Epithelial cell of prostate (primary cell): ENCODE measurements around the gene DLL1.
A peak's percentile ranks its signal among the peaks of the same experiment; 100 is the strongest.

Experiments
- DNase-seq: peaks from one replicate; pipeline ENCODE4 v3.0.0-alpha.2; 2011; ENCODE audit warnings: low read depth, low spot score
- H3K27ac ChIP-seq: fragments of 450-650 bp; 2 replicates; pipeline ENCODE4 v1.5.1; 2017; ENCODE audit warnings: mild to moderate bottlenecking

Gene DLL1

DNA sequence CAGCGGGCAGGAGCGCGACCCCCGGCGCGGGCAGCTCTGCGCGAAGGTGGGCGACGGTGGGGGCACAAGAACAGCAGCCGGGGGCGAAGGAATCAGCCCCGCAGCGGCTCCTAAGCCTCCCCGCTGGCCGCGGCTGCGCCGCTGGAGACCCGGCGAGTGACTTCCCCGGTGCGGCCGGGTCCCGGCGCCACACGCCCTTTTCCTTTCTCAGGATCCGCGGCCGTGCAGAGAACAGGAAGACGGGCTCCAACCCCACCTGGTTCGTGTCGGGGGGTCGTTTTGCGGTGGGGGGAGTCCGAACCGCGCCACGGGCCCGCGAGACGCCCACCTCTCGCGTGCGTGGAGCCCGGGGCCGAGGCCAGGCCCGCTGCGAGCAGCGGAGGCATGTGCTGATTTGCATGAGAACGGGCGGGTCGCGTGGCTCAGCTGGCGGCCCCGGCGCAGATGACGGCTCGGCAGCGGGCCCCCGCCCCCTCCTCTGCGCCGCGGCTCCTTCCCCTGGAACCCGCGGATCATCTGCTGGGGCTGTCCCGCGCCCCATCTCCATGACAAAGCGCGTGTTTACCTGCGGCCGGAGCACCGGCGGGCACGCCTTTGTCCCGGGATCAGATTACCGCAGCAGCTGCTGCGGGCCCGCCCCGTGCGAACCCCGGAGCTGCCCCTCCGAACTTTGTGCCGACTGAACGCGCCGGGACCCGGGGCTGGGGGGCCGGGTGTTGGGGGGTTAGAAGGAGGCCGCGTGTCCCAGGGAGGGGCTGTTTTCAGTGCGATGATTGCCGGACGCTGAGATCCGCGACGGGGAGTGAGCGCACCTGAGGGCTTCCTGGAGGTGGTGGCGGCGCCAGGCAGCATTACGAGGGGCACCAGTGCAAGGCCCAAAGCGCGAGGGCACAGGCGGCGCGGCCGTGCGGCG lies 4.9 kb upstream of the DLL1 start:
- H3K27ac ChIP-seq = no peak overlapping the region
- no peak for DNase-seq

DNA sequence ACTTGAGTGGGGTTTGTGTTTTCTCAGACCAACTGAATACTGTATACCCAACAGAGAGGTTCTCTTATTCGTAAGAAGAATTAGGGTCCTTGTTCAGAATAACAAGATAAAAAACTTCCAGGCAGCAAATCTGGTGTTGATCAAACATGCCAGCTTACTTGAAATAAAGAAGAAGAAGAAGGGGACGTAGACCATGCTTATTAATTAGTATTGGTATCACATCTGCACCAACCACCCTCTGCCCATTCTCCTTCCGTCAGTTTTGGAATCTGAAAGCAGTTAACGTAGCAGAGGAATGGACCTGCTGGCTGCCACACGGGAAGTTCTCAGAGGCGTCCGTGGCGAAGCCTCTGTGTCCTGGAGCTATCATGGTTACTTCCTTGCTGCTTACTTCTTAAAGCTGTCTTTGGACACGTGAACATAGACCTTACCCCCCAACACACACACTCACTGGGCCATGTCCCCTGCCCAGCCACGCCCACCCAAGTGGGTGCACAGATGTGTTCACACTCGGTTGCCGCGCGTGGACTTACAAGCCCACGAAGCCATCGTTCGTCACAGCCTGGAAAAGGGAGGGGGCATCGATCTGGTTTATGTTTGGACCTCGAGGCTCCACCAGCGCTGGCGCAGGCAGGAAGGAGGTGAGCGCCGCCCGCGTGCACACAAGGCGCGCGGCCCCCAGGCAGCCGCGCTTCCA lies 4.1 kb upstream of the DLL1 start:
- no peak overlapping the region for H3K27ac ChIP-seq

GRCh38 chr6:170294298-170294730 lies 3.4 kb upstream of the DLL1 start:
- no peak for DNase-seq
- no peak overlapping the region for H3K27ac ChIP-seq

More for the DNA sequence above, 4.1 kb upstream of the DLL1 start:
- no peak for DNase-seq

GRCh38 chr6:170293341-170294231 lies 2.7 kb upstream of the DLL1 start:
- no peak for DNase-seq
- H3K27ac ChIP-seq = no peak overlapping the region

- DNase-seq = no peak
- H3K27ac ChIP-seq = no peak overlapping the region
Measured at GRCh38 chr6:170292407-170293158, 1.7 kb upstream of the DLL1 start.

DNA sequence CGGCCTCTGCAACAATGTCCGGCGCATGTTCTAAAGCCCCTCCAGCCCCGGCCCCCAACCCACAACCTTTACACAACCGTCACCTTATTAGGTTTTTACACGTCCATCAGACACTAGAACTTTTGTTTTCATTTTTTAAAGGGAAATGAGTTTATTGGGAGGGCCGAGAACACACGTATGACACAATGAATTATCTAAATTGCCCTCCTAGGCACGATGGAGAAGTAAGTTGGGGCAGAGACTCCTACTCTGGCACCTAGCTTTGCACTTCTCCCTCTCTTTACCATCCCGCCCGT lies 1.2 kb upstream of the DLL1 start:
- no peak overlapping the region for H3K27ac ChIP-seq
- DNase-seq = no peak

DNA sequence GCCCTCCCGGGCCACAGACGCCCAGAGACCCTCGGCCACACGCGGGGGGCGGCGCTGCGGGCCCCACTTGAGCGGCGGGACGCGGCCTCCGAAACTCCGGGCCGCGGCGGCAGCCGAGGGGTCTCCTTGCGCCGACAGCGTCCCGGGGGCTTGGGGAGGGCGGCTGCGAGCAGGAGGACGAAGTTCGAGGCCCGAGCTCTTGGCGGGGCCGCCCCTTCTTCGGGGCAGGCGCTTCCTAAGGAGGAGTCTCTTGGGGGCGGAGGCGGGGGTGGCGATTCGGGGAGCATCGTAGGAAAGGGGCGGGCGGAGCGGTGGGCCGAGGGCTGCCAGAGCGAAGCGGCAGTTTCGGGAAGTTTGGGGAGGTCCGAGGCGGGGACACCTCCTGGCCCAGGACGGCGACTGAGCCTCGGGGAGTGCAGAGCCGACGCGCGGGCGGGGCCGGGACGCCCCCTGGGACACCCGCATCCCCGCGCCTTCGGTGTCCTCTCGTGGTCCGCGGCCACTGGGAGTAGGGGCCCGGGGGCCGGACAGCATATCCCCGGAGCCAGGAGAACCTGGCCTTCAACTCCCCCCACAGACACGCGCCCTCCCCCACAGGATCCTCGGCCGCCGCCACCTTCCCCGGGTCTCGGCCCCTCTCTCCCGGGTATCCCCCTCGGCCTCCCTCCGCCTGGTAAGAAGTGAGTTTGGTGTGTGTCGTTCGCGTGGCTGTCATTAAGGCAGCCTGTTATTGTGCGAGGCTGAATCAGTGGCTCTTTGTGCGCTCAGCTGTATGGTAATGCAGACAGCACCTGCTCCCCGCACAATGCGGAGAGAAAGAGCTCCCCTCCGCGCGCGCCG lies 613 bp upstream of the DLL1 start:
- DNase-seq = no peak
- H3K27ac ChIP-seq = no peak overlapping the region

- H3K27ac ChIP-seq = peak overlapping the region; percentile 32
- DNase-seq = no peak
Measured at GRCh38 chr6:170289951-170290295, 955 bp downstream of the DLL1 start.

DNA sequence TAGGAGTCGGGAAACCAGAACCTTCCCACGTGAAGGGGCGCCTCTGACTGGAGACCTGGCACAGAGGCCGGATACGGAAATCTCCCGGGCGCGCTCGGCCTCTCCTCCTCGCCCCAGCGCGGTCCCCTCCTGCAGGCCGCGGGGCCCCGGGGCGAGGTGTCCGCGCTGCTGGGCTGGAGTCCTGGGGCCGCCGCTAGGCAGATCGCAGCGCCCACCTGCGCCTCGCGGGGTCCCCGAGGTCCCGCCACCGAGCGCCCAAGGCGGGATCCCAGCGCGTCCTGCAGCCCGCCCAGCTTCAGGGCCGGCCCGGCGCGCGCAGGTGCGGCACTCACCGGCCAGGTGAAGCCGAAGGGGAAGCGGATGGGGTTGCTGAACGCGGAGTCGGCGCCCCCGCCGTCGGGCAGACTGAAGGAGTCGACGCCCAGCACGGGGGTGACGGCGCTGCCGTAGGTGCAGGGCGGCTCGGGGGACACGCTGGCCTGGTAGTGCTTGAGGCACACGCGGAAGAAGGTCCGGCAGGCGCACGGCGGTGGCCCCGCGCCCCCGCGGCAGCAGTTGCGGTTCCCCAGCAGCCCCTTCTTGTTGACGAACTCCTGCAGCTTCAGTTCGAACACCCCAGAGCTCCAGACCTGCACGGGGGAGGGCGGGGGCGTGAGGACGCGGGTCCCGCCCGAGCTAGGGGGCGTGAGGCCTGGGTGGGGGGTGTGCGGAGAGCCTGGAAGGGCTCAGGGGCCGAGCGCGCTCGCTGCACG lies 1.5 kb downstream of the DLL1 start:
- no peak for DNase-seq
- no peak overlapping the region for H3K27ac ChIP-seq

- no peak for DNase-seq
- no peak overlapping the region for H3K27ac ChIP-seq
Measured at GRCh38 chr6:170288852-170289179, 2.1 kb downstream of the DLL1 start.

DNA sequence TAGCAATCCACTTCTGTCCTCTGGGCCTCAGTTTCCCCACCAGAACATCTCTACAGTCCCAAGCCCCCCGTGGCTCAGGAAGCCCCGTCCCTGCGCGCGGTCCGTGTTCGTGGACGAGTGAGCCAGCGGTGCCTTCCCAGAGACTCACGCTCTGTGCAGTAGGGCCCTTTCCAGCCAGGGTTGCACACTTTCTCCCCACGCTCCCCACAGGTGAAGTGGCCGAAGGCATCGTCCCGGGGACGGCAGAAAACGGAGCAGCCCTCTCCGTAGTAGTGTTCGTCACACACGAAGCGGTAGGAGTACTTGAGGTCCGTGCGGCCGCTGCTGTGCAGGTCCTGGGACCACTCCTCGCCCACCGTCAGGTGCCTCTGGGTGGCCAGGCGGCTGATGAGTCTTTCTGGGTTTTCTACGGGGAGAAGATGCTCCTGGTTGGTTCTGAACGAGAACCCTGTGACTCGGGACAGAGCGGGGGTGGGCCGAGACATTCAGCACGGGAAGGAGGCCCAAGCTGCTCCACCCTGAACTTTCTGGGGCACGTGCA lies 2.7 kb downstream of the DLL1 start:
- no peak overlapping the region for H3K27ac ChIP-seq
- no peak for DNase-seq

DNA sequence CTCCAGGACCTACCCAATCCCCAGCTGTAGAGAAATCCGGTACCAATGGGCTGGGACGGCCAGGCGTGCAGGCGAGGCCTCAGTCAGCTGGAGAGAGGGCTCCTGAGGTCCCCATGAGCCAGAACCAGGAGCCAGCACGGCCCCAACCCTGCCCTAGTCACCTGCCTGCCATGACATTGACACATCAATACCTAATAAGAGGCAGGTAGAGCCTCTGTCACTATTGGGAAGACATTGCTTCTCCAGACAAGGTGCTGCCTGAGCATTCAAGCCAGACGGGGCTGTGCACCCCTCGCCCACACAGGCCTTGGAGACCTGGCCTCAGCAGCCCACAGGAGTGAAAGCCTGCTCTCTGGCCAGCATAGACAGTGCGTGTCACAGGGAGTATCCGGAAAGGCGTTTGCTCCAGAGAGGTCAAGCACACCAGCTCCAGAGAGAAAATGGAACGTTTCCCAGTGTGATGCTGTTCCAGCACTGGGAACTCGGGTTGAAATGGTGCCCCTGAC lies 3.5 kb downstream of the DLL1 start:
- DNase-seq = no peak
- H3K27ac ChIP-seq = no peak overlapping the region

DNA sequence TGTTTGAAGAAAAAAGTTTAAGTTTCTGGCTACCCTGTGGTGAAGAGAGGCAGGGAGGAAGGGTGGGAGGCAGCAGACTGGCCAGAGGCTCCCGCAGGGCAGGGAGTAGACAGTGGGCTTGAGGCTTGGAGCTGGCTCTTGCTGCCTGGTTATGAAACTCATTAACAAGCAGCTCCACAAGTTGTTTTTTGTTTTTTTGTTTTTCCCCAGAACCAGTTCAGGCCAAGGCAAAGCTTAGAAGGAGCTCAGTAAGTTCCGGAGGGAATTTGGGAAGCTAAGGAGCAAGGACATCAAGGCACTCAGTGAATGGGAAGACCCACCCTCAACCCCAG lies 4.0 kb downstream of the DLL1 start:
- no peak for DNase-seq

GRCh38 chr6:170286246-170286933 lies 4.5 kb downstream of the DLL1 start:
- DNase-seq = no peak
- no peak overlapping the region for H3K27ac ChIP-seq

More for the DNA sequence above, 4.0 kb downstream of the DLL1 start:
- no peak overlapping the region for H3K27ac ChIP-seq

DNA sequence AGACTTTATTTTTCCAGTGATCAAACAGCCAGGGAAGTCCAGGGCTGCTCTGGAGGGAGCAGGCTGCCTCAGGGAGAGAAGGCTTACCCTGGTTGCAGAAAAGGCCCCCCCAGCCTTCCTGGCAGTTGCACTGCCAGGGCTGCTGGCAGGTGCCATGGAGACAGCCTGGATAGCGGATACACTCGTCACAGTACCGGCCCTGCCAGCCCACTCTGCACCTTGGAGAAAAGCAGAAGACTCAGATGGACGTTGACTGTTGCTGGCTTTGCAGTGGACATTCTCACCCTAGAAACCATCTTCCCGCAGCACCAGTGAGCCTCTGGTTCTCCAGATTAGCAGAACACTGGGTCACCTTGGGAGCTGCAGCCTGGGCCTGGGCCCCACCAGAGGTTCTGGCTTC lies 5.4 kb downstream of the DLL1 start:
- no peak for DNase-seq
- no peak overlapping the region for H3K27ac ChIP-seq

- no peak overlapping the region for H3K27ac ChIP-seq
- DNase-seq = no peak
Measured at GRCh38 chr6:170284866-170285469, 5.9 kb downstream of the DLL1 start.

- no peak for DNase-seq
- H3K27ac ChIP-seq = no peak overlapping the region
Measured at GRCh38 chr6:170284126-170284773, 6.6 kb downstream of the DLL1 start.
